OCI-LY3 (cell line): ENCODE measurements around the gene ABL1.

Source experiments
- EZH2phosphoT487 ChIP-seq: fragments of 200-600 bp; shearing (Covaris generic); IDR thresholded peaks from 2 replicates; pipeline ENCODE4 v1.6.1; 2018; ENCODE audit warnings: antibody characterized with exemption, mixed run types, low read depth
- TF ChIP-seq, protein P1 (sequence below): fragments of 200-600, 300-600 bp; sonication (generic); IDR thresholded peaks from 2 replicates; pipeline ENCODE4 v1.5.1; 2014; ENCODE audit warnings: antibody characterized with exemption, low read length, low read depth

DNA sequence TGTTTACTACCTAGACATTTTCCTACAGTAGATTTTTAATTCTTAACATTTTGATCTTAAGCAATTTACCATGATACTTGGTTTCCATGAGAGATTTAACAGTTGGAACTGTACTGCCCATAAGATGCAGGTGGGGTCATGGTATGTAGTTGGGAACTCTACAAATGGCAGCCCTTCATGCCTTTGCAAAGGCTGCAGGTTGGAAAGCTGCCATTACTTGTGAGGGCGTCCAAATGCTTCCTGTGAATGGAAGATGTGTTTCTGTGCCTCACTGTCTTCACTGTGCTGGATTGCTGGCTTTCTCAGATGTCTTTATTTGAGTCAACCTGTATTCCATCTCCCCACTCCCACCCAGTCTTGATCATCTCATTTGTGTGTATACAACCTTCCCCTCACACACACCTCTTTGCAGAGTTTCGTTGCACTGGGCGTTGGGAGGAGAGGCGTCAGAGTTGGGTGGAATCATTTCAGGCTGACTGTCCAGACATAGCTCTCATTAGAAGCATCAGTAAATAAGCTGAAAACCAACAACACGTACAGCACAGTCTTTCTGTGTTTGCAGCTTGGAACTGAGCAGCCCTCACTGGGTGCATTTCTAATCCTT lies 14.8 kb upstream of the ABL1 start:
- TF ChIP-seq, protein P1, sequence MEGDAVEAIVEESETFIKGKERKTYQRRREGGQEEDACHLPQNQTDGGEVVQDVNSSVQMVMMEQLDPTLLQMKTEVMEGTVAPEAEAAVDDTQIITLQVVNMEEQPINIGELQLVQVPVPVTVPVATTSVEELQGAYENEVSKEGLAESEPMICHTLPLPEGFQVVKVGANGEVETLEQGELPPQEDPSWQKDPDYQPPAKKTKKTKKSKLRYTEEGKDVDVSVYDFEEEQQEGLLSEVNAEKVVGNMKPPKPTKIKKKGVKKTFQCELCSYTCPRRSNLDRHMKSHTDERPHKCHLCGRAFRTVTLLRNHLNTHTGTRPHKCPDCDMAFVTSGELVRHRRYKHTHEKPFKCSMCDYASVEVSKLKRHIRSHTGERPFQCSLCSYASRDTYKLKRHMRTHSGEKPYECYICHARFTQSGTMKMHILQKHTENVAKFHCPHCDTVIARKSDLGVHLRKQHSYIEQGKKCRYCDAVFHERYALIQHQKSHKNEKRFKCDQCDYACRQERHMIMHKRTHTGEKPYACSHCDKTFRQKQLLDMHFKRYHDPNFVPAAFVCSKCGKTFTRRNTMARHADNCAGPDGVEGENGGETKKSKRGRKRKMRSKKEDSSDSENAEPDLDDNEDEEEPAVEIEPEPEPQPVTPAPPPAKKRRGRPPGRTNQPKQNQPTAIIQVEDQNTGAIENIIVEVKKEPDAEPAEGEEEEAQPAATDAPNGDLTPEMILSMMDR = no peak
- TF ChIP-seq EZH2phosphoT487 = no peak
